GM23248 (cell line): Measurements from ENCODE around the gene DHRS1. TPM values are rescaled to one million over a fixed set of nuclear protein-coding genes. Genes with fewer than 3 reads are reported as not detected.

Source experiments
- DNase-seq: peaks from one replicate; pipeline ENCODE4 v3.0.0-alpha.2; 2015
- H2AFZ ChIP-seq: fragments of 200-600 bp; sonication (generic); 2 replicates; pipeline ENCODE4 v1.6.1; 2016; ENCODE audit warnings: antibody characterized with exemption
- H3F3A ChIP-seq: fragments of 200-600 bp; sonication (generic); 2 replicates; pipeline ENCODE4 v1.6.1; 2016; ENCODE audit warnings: mild to moderate bottlenecking, antibody characterized with exemption, mixed run types; ENCODE audit not compliant: insufficient read depth
- H3K27ac ChIP-seq: fragments of 200-600 bp; sonication (generic); 2 replicates; pipeline ENCODE4 v1.5.1; 2016; ENCODE audit warnings: mild to moderate bottlenecking
- H3K27me3 ChIP-seq: fragments of 200-600 bp; sonication (generic); replicated peaks from 2 replicates; pipeline ENCODE4 v1.6.1; 2016; ENCODE audit warnings: mild to moderate bottlenecking; ENCODE audit not compliant: insufficient read depth
- H3K36me3 ChIP-seq: fragments of 200-600 bp; sonication (generic); 2 replicates; pipeline ENCODE4 v1.6.1; 2016; ENCODE audit warnings: low read depth, mild to moderate bottlenecking
- H3K4me1 ChIP-seq: fragments of 200-600 bp; sonication (generic); 2 replicates; pipeline ENCODE4 v1.6.1; 2016; ENCODE audit warnings: mild to moderate bottlenecking; ENCODE audit not compliant: insufficient read depth
- H3K4me2 ChIP-seq: fragments of 200-600 bp; sonication (generic); one replicate; pipeline ENCODE4 v1.6.1; 2016; ENCODE audit warnings: mild to moderate bottlenecking; ENCODE audit not compliant: unreplicated experiment
- H3K4me3 ChIP-seq: fragments of 200-600 bp; sonication (generic); 2 replicates; pipeline ENCODE4 v1.5.1; 2016; ENCODE audit warnings: mild to moderate bottlenecking
- H3K79me2 ChIP-seq: fragments of 200-600 bp; sonication (generic); 2 replicates; pipeline ENCODE4 v1.6.1; 2016; ENCODE audit warnings: mild to moderate bottlenecking; ENCODE audit not compliant: insufficient read depth
- H3K9ac ChIP-seq: fragments of 200-600 bp; sonication (generic); 2 replicates; pipeline ENCODE4 v1.6.1; 2016; ENCODE audit warnings: mild to moderate bottlenecking
- H3K9me2 ChIP-seq: fragments of 200-600 bp; sonication (generic); 2 replicates; pipeline ENCODE4 v1.6.1; 2016; ENCODE audit warnings: mixed run types, mild to moderate bottlenecking, moderate library complexity; ENCODE audit not compliant: insufficient read depth
- H3K9me3 ChIP-seq: fragments of 200-600 bp; sonication (generic); one replicate; pipeline ENCODE4 v1.6.1; 2017; ENCODE audit warnings: low read depth
- H4K20me1 ChIP-seq: fragments of 200-600 bp; sonication (generic); 2 replicates; pipeline ENCODE4 v1.6.0; 2016; ENCODE audit not compliant: insufficient read depth
- EZH2 ChIP-seq: fragments of 200-600 bp; sonication (generic); IDR thresholded peaks from 2 replicates; pipeline ENCODE4 v1.6.1; 2018; ENCODE audit warnings: antibody characterized with exemption, mild to moderate bottlenecking; ENCODE audit not compliant: insufficient read depth, poor library complexity, severe bottlenecking
- EZH2phosphoT487 ChIP-seq: fragments of 200-600 bp; sonication (generic); IDR thresholded peaks from 2 replicates; pipeline ENCODE4 v1.6.1; 2018; ENCODE audit warnings: antibody characterized with exemption, moderate library complexity, mild to moderate bottlenecking, low read depth; ENCODE audit not compliant: insufficient read depth
- WGBS, 2 experiments: methylation state at CpG; one replicate each; pipeline ENCODE4 v1.1.6; 2015 to 2017; ENCODE audit warnings: low lambda C conversion rate in 2 of 2, low coverage in 1 of 2; ENCODE audit errors: missing lambda C conversion rate in 2 of 2; 5-methylcytosine and 5-hydroxymethylcytosine counted together
- in situ Hi-C: fragments of 300-500 bp; cut with MboI; formaldehyde crosslinking; loops from 2 replicates; pipeline ENCODE4 v1.15.0; 2020
- polyA plus RNA-seq: library from polyadenylated mRNA; unstranded; fragments of >200 nt; fragmentation: Nextera tagmentation; extraction: Ambion mirVana; gene quantifications from 2 replicates; pipeline ENCODE4 v1.2.1, GENCODE V29; 2016
- total RNA-seq: library from RNA; depleted of rRNA; stranded (reverse); fragments of >200 nt; shearing (Covaris generic); gene quantifications from 2 replicates; pipeline ENCODE4 v1.2.3, GENCODE V29; 2014

Gene DHRS1
- total and polyA plus RNA-seq, 2 experiments from 2014 or later = 12.8 to 31.0 TPM

DNA sequence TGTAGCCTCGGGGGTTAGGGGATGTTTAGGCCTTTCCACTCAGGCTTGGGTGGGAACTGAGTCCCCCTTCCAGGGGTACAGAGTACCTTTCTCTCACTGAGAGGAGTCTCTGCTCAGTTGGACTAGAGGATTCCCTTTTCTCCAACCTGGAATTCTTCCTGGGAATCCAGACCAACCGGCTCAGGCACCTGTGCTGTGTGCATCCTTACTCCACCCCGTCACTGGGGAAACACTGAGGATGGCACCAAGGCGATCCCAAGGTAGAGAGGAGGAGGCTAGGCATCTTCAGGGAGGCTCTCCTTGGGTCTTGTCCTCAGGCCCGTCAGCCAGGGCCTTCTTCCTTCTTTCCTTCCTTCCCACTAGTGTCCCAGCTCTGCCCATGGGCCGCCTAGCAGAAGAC lies 35.7 kb downstream of the DHRS1 start:
- no peak for TF ChIP-seq EZH2phosphoT487
- TF ChIP-seq EZH2 = no peak
- Histone ChIP-seq H3K4me3 (no peak overlapping the region), H2AFZ (no peak overlapping the region), H3K36me3 (no peaks in the 10 kb centered on the region), H3K9me2 (no peaks in the 10 kb centered on the region), H4K20me1 (no peaks in the 10 kb centered on the region), H3K4me2 (no peak overlapping the region), H3K27ac (no peak overlapping the region), H3K4me1 (peaks cover 7% of the 10 kb centered on the region), H3K79me2 (no peaks in the 10 kb centered on the region), H3K9me3 (no peaks in the 10 kb centered on the region), H3K9ac (no peak overlapping the region), H3F3A (no peaks in the 10 kb centered on the region), H3K27me3 (no peaks in the 10 kb centered on the region)
- WGBS, 2 experiments = 65 to 76% methylated on average over 6 of the region's 6 CpGs
- in situ Hi-C loops = no loop called here
- DNase-seq = no peak

DNA sequence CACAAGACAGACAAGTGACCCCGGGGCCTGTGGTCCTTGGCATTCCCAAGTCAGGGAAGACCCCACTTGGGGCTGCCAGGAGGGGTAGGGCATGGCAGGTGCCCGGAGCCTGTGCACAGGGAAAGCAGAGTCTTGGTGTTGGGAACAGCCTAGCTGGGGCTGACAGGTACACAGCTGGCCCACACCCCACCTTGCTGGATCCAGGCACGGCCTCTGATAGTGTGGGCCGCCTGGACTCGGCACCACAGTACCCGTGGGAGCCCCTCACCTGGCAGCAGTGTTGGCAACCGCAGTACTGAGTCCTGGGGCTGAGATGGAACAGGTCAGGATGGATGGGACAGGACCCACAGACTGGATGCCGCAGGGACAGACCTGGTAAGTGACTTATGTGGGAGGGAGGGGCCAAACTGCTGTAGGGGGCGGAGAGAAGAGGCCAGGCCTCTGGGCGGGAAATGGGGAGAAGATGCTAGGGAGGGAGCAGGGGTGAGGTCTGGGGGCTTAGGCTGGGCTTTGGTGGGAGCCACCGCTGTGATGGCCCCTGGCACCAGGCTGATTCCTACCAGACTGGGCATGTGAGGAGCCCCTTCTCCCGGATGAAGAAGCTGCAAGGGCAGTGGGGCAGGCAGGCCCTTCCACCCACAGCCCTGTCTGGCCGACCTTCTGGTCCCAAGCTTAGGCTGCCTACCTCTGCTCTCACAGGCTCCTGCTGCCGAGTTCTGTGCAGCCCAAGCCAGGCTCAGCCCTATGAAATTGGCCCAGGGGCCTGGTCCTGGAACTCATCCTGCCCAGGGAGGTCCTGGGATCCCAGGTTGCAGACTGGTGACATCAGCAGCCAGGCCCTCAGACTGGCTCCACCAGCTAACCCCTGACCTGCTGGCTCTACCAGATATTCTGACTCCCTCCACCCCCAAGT lies 36.5 kb downstream of the DHRS1 start, which contains the start of gene TGM1:
Gene TGM1, minus strand, starts transcription at position 357 of the 913 bp plus-strand sequence. CDS start 825 bp downstream, outside the sequence.
- H3F3A ChIP-seq = no peaks in the 10 kb centered on the region
- H3K36me3 ChIP-seq = no peaks in the 10 kb centered on the region
- no peak for DNase-seq
- no peaks in the 10 kb centered on the region for H3K27me3 ChIP-seq
- in situ Hi-C loops = no loop called here
- H2AFZ ChIP-seq = no peak within 1 kb of the TSS
- H3K9ac ChIP-seq = no peak within 1 kb of the TSS
- H3K4me3 ChIP-seq = no peak within 1 kb of the TSS
- no peak within 1 kb of the TSS for H3K27ac ChIP-seq
- no peaks in the 10 kb centered on the region for H3K9me2 ChIP-seq
- H3K4me1 ChIP-seq = peaks cover 7% of the 10 kb centered on the region
- 68 to 70% methylated on average over 13 to 14 of the region's 14 CpGs for WGBS, 2 experiments
- H3K79me2 ChIP-seq = no peaks in the 10 kb centered on the region
- no peak within 1 kb of the TSS for H3K4me2 ChIP-seq
- TF ChIP-seq EZH2 (no peak), EZH2phosphoT487 (no peak)
- no peaks in the 10 kb centered on the region for H3K9me3 ChIP-seq
- H4K20me1 ChIP-seq = no peaks in the 10 kb centered on the region

DNA sequence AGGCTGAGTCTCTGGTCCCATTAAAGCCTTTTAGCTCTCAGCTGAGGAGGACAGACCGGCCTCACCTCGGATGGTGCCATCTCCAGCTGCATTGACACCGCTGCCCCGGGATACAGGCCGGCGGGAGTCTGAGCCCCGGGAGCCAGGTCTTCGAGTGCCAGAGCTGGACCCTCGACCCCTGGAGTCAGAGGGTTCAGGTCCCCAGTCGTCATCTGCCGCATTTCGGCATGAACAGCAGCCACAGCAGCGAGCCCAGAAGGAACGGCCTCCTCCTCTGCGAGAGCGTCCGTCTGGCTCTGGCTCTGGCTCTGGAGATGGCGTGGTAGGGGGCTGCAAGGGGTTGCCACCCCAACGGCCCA lies 37.6 kb downstream of the DHRS1 start:
- Histone ChIP-seq H3K4me3 (no peak overlapping the region), H3K4me2 (no peak overlapping the region), H3K27ac (no peak overlapping the region), H3K4me1 (peaks cover 7% of the 10 kb centered on the region), H2AFZ (no peak overlapping the region), H3F3A (no peaks in the 10 kb centered on the region), H3K79me2 (no peaks in the 10 kb centered on the region), H3K27me3 (no peaks in the 10 kb centered on the region), H3K9me3 (no peaks in the 10 kb centered on the region), H3K9ac (no peak overlapping the region), H3K36me3 (no peaks in the 10 kb centered on the region), H4K20me1 (no peaks in the 10 kb centered on the region), H3K9me2 (no peaks in the 10 kb centered on the region)
- DNase-seq = no peak
- in situ Hi-C loops = no loop called here
- 86 to 87% methylated on average over 19 of the region's 19 CpGs for WGBS, 2 experiments
- no peak for TF ChIP-seq EZH2phosphoT487
- no peak for TF ChIP-seq EZH2

GRCh38 chr14:24261256-24261968 lies 38.2 kb downstream of the DHRS1 start:
- no peaks in the 10 kb centered on the region for H3K9me3 ChIP-seq
- H3K4me1 ChIP-seq = peaks cover 7% of the 10 kb centered on the region
- H4K20me1 ChIP-seq = no peaks in the 10 kb centered on the region
- H3K9ac ChIP-seq = no peak overlapping the region
- no peak overlapping the region for H3K27ac ChIP-seq
- H3K4me3 ChIP-seq = no peak overlapping the region
- WGBS, 2 experiments = 90% methylated on average over 20 of the region's 20 CpGs
- no peaks in the 10 kb centered on the region for H3K79me2 ChIP-seq
- no peak for TF ChIP-seq EZH2
- no peak for TF ChIP-seq EZH2phosphoT487
- no peak for DNase-seq
- no peaks in the 10 kb centered on the region for H3K36me3 ChIP-seq
- in situ Hi-C loops = no loop called here
- H3F3A ChIP-seq = no peaks in the 10 kb centered on the region
- H3K4me2 ChIP-seq = no peak overlapping the region
- no peak overlapping the region for H2AFZ ChIP-seq
- no peaks in the 10 kb centered on the region for H3K27me3 ChIP-seq
- no peaks in the 10 kb centered on the region for H3K9me2 ChIP-seq
